H1 (cell line): ENCODE measurements around the gene POLR2J.

ENCODE experiments used
- EP300 ChIP-seq, 2 experiments: IDR thresholded peaks; 1 replicate in 1 of 2; 2 replicates in 1 of 2; pipeline ENCODE4 v1.6.1; 2011 to 2012; ENCODE audit warnings: low read depth in 2 of 2, low read length in 2 of 2, mild to moderate bottlenecking in 2 of 2, borderline replicate concordance in 1 of 2, inconsistent platforms in 1 of 2, moderate library complexity in 1 of 2
- EZH2 ChIP-seq: fragments of 200-600 bp; sonication (generic); IDR thresholded peaks from 2 replicates; pipeline ENCODE4 v1.7.1; 2012; ENCODE audit warnings: low read depth, mild to moderate bottlenecking, moderate library complexity, low read length, inconsistent platforms; ENCODE audit not compliant: severe bottlenecking
- NANOG ChIP-seq: IDR thresholded peaks from 2 replicates; pipeline ENCODE4 v1.6.1; 2011; ENCODE audit warnings: low read length, low read depth, mild to moderate bottlenecking, inconsistent platforms; ENCODE audit not compliant: insufficient read depth, poor library complexity, severe bottlenecking
- POU5F1 ChIP-seq: IDR thresholded peaks from 2 replicates; pipeline ENCODE4 v1.6.1; 2011; ENCODE audit warnings: low read depth, mild to moderate bottlenecking, low read length, moderate library complexity

DNA sequence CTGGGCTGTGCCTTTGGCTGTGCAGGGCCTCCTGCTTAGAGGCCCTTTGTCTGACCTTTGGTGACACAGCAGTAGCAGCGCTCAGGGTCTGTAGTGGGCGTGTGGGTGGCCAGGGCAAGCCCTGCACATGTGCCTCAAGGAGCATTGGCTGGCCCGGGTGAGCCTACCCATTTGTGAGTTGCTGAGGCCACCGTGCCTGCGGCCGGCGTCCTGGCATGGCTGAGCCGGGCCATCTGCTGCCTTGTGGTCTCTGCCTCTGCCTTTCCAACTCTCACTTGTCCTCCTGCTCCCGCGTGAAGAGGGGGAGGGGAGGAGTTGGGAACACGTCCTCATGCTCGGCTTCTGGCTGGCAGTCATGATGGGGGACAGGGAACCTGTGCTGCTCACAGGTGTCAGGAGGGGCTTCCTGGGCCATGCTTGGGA is 54.6 kb downstream of the POLR2J start:
- TF ChIP-seq EZH2 (no peak), NANOG (no peak), EP300 (IDR thresholded peaks at IDR 0.05; ENCODE audit: borderline replicate concordance in 1 of 2, low read depth in 2 of 2, low read length in 2 of 2) (no peak), POU5F1 (no peak)
